HEK293T (cell line): Measurements from ENCODE around the gene PLA2G6.

Experiments used
- ARNT ChIP-seq: fragments of 450-650 bp; IDR thresholded peaks from 2 replicates; pipeline ENCODE4 v1.6.1; 2017; ENCODE audit warnings: mild to moderate bottlenecking
- CTBP1 ChIP-seq: fragments of 450-650 bp; IDR thresholded peaks from 2 replicates; pipeline ENCODE4 v1.6.1; 2016; ENCODE audit warnings: borderline replicate concordance
- FOXK2 ChIP-seq: fragments of 450-650 bp; IDR thresholded peaks from 2 replicates; pipeline ENCODE4 v1.6.1; 2016; ENCODE audit warnings: mild to moderate bottlenecking
- FOXM1 ChIP-seq: fragments of 450-650 bp; IDR thresholded peaks from 2 replicates; pipeline ENCODE4 v1.6.1; 2017; ENCODE audit warnings: mild to moderate bottlenecking, borderline replicate concordance
- HDGF ChIP-seq: fragments of 450-650 bp; IDR thresholded peaks from 2 replicates; pipeline ENCODE4 v1.6.1; 2017; ENCODE audit warnings: antibody characterized with exemption, borderline replicate concordance
- L3MBTL2 ChIP-seq: fragments of 450-650 bp; conservative IDR thresholded peaks from 2 replicates; pipeline ENCODE4 v1.6.1; 2016; ENCODE audit warnings: mild to moderate bottlenecking
- LEF1 ChIP-seq: fragments of 450-650 bp; IDR thresholded peaks from 2 replicates; pipeline ENCODE4 v1.6.1; 2017; ENCODE audit warnings: mild to moderate bottlenecking, borderline replicate concordance
- NFRKB ChIP-seq: fragments of 450-650 bp; IDR thresholded peaks from 2 replicates; pipeline ENCODE4 v1.6.1; 2016; ENCODE audit warnings: mild to moderate bottlenecking, moderate library complexity
- SP1 ChIP-seq: fragments of 450-650 bp; IDR thresholded peaks from 2 replicates; pipeline ENCODE4 v1.6.1; 2017
- SUZ12 ChIP-seq: fragments of 450-650 bp; IDR thresholded peaks from 2 replicates; pipeline ENCODE4 v1.6.1; 2016; ENCODE audit warnings: mild to moderate bottlenecking
- ZNF384 ChIP-seq: fragments of 450-650 bp; IDR thresholded peaks from 2 replicates; pipeline ENCODE4 v1.6.1; 2016
- TF ChIP-seq, protein P1 (sequence below): fragments of 450-650 bp; IDR thresholded peaks from 2 replicates; pipeline ENCODE4 v1.6.1; 2016

DNA sequence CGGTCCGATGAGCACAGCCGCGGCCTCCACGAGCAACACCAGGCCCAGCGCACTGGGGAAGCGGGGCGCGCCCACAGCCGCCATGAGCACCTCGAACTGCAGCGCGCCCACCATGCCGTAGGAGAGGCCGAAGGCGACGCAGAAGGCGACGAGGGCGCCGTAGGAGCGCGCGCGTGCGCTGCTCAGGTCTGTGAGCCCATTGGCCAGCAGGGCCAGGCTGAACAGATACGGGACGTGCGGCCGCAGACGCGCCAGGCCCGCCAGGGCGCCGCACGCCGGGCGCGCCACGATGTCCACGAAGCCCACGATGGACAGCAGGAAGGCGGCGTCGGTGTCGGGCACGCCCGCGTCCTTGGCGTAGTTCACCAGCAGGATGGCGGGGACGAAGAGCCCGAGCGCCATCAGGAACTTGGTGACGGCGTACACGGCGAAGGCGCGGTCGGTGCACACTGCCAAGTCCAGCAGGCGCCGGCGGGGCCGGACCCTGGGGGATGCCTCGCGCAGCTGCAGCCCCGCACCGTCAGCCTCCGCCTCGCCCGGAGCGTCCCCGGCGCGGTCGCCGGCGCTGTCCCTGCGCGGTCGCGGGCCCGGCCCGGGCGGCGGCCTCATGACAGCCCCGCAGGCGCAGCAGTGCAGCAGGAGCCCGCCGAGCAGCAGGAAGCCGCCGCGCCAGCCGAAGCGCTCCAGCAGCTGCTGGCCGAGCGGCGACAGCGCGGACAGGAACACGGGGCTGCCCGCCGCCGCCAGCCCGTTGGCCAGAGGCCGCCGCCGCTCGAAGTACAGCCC lies 100.6 kb downstream of the PLA2G6 start:
- TF ChIP-seq ZNF384 (no peak), FOXK2 (no peak), LEF1 (no peak), FOXM1 (no peak), NFRKB (no peak), SP1 (no peak), CTBP1 (no peak), L3MBTL2 (no peak), ARNT (no peak), SUZ12 (no peak), HDGF (no peak)
- TF ChIP-seq, protein P1, sequence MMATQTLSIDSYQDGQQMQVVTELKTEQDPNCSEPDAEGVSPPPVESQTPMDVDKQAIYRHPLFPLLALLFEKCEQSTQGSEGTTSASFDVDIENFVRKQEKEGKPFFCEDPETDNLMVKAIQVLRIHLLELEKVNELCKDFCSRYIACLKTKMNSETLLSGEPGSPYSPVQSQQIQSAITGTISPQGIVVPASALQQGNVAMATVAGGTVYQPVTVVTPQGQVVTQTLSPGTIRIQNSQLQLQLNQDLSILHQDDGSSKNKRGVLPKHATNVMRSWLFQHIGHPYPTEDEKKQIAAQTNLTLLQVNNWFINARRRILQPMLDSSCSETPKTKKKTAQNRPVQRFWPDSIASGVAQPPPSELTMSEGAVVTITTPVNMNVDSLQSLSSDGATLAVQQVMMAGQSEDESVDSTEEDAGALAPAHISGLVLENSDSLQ = no peak
